ENCODE measurements around the gene PAPLN. TPM values are rescaled to one million over a fixed set of nuclear protein-coding genes. Genes with fewer than 3 reads are reported as not detected.
A peak's percentile ranks its signal among the peaks of the same experiment; 100 is the strongest.
"Not testable (repeated sequence)": the region's sequence is repeated elsewhere in the genome, so short reads cannot be mapped to it uniquely, and the experiment has no call there.

The PAPLN gene, protein sequence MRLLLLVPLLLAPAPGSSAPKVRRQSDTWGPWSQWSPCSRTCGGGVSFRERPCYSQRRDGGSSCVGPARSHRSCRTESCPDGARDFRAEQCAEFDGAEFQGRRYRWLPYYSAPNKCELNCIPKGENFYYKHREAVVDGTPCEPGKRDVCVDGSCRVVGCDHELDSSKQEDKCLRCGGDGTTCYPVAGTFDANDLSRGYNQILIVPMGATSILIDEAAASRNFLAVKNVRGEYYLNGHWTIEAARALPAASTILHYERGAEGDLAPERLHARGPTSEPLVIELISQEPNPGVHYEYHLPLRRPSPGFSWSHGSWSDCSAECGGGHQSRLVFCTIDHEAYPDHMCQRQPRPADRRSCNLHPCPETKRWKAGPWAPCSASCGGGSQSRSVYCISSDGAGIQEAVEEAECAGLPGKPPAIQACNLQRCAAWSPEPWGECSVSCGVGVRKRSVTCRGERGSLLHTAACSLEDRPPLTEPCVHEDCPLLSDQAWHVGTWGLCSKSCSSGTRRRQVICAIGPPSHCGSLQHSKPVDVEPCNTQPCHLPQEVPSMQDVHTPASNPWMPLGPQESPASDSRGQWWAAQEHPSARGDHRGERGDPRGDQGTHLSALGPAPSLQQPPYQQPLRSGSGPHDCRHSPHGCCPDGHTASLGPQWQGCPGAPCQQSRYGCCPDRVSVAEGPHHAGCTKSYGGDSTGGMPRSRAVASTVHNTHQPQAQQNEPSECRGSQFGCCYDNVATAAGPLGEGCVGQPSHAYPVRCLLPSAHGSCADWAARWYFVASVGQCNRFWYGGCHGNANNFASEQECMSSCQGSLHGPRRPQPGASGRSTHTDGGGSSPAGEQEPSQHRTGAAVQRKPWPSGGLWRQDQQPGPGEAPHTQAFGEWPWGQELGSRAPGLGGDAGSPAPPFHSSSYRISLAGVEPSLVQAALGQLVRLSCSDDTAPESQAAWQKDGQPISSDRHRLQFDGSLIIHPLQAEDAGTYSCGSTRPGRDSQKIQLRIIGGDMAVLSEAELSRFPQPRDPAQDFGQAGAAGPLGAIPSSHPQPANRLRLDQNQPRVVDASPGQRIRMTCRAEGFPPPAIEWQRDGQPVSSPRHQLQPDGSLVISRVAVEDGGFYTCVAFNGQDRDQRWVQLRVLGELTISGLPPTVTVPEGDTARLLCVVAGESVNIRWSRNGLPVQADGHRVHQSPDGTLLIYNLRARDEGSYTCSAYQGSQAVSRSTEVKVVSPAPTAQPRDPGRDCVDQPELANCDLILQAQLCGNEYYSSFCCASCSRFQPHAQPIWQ
- total RNA-seq: 6.7 TPM

DNA sequence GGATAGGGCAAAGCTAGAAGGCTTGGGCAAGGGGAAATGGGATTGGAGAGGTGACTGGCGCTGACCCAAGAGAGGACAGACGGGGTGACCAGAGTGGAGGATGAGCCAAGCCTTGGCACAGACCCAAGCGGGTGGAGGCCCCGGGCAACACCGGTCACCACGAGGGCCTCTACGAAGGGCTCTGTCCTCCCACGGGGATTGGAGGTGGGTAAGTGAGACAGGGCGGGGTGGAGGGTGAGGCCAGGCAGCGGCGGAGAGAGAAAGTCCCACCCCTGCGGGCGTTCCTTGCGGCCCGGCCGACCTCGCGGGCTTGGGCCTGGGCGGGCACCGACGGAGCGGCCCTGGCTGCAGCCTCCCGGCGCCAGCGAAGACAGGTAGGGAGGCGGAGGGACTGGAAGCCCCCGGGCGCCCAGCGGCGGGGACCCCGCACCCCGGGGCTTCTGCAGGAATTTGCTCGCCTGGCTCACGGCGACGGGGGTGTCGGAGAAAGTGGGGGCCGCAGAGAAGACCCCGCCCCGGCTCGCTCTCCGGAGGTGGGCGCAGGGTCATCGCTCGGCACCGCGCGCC is at the start of gene PAPLN:
Gene PAPLN (plus strand): TSS at position 288 of the 567 bp plus-strand sequence. CDS start 2,273 bp downstream, outside the sequence.
- no peak for DNase-seq (ENCODE audit: low spot score)

GRCh38 chr14:73188501-73188911 is 48.8 kb upstream of the PAPLN start:
- DNase-seq (ENCODE audit: low spot score): no peak

GRCh38 chr14:73189651-73190050 is 47.7 kb upstream of the PAPLN start:
- no peak for DNase-seq (ENCODE audit: low spot score)

- no peak for DNase-seq (ENCODE audit: low spot score)
Observed at GRCh38 chr14:73191441-73191840, 45.9 kb upstream of the PAPLN start.

DNA sequence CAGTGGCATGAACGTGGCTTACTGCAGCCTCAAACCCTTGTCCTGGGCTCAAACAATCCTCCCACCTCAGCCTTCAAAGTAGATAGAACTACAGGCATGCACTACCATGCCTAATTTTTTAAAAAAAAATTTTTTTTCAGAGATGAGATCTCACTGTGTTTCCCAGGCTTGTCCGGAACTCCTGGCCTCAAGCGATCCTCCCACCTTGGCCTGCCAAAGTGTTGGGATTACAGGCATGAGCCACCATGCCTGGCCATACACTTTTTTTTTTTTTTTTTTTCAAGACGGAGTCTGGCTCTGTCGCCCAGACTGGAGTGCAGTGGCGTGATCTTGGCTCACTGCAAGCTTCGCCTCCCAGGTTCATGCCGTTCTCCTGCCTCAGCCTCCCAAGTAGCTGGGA is 43.0 kb upstream of the PAPLN start:
- not testable (repeated sequence) for DNase-seq (ENCODE audit: low spot score)

GRCh38 chr14:73198253-73198652 is 39.1 kb upstream of the PAPLN start:
- DNase-seq (ENCODE audit: low spot score): no peak

DNA sequence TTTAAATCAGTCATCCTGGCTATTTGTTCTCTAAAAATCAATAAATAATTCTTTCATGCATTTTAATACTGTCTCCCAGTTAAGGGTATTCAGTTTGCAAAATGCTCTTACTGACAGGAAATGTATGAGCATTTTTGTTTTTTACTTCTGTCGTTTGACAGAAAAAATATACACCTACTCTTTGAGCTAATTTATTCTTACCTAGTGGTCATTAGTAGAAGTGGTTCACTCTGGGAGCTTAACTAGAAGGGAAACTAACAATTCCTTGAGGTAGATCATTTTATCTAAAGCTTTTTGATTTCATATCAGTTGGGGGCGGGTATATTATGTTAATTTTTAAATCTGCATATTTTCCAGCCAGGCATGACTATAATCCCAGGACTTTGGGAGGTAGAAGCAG is 33.8 kb upstream of the PAPLN start:
- DNase-seq (ENCODE audit: low spot score): no peak

DNA sequence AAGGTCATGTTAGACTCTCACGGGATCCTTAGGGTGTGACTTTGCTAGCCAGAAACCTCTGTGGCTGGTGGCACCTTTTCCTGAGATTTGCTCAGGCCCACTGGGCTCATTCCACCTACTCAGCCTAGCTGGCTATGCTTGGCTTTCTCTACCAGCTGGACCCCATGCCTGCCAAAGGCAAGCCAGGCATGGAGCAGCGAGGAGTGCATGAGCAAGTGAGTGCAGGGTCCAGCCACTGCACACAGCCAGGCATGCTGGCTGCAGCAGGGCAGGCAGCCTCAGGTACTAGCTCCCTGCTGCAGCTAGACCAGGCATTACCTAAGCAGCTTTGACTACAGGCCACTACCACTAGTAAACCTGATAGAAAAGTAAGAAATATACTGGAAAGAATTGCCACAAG is 29.7 kb upstream of the PAPLN start:
- no peak for DNase-seq (ENCODE audit: low spot score)

GRCh38 chr14:73208390-73208789 is 28.9 kb upstream of the PAPLN start:
- no peak for DNase-seq (ENCODE audit: low spot score)

DNA sequence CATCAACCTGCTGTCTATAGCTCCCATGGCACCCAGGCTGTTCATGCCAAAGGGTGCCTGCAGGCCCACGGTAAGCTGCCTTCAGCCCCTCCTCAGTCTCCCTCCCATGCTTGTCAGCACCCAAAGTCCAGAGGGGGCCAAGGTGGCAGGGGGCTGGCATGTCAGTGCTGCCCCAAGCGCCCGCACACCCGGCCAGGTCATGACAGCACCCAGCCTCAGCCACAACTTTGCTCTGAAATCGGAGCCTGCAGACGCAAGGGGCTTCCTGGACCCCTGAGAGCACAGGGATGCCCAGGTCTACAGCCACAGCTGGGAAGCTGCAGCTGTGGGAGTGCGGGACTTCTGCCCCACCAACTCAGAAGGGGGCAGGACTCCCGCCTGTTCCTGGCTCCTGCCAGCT is 28.5 kb upstream of the PAPLN start:
- no peak for DNase-seq (ENCODE audit: low spot score)

DNA sequence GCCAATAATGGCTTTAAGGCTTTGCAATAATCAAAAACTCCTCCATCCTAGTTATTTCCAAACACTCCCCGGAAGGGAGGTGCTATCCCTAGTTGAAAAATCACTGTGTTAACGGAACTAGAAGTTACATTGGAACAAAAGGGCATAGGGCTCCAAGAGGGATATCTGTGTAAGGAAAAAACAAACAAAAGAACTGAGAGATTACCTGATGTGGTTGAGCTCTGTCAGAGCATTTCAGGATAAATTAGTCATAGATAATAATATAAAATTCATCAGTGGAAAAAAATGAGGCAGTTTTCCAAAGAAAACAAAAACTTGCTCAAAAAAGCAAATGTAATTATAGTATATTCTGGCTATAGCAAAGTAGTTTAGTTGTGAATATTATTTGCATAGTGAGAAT is 27.4 kb upstream of the PAPLN start:
- DNase-seq (ENCODE audit: low spot score): no peak

DNA sequence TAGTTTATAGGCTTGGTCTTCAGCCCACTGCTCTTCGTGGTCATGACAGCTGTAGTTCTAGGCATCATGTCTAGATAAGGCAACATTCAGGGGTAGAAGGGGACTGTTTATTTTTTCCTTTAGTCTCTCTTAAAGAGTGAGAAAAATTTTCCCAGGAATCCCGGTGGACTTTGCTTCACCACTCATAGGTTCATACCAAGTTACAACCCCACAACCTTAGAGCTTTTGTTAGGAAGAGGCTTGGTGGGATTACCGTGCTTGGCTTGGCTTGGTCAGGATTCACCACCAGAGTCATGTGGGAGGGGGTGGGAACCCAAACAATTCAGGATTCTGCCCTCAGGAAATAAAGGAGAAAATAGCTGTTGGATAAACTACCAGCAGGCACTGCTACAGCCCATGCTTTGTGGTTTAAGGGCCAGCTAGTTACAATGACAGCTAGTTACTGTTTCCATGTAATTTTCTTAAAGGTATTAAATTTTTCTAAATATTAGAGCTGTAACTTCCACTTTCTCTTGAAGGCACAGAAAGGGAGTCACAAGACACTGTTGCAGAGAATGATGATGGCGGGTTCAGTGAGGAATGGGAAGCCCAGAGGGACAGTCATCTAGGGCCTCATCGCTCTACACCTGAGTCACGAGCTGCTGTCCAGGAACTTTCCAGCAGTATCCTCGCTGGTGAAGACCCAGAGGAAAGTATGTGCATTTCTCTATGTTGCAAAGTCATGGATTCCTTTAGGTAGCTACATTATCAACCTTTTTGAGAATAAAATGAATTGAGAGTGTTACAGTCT is 25.9 kb upstream of the PAPLN start:
- no peak for DNase-seq (ENCODE audit: low spot score)

DNA sequence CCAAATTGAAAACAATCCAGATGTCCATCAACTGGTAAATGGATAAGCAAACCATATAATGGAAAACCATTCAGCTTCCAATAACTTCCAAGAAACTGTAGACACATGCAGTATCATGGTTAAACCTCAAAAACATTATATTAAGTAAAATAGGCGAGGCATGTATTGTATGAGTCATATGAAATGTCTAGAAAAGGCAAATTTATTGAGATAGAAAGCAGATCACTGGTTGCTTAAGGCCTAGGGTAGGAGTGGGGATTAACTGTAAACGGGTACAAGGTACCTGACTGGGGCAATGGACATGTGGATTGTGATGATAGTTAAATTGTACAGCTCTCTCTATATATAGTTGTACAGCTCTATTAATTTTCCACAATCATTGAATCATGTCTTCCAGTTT is 21.3 kb upstream of the PAPLN start:
- DNase-seq (ENCODE audit: low spot score): no peak

DNA sequence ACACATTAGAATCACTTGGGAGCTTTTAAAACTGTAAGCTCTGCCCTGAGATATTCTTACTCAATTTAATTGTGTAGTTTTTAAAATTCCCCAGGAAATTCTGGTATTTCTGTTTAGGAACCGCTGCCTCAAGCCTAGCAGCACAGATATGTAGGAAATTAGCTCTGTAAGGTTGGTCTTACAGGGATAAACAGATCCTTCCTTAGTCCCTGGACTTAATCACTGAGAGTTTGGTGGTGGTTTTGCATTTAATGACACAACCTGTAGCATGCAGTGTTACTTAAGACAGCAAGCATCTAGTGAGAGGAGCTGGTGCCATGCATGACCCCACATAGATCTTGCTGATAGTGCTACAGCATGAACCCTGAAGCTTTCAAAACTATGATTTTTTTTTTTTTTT is 19.9 kb upstream of the PAPLN start:
- no peak for DNase-seq (ENCODE audit: low spot score)

DNA sequence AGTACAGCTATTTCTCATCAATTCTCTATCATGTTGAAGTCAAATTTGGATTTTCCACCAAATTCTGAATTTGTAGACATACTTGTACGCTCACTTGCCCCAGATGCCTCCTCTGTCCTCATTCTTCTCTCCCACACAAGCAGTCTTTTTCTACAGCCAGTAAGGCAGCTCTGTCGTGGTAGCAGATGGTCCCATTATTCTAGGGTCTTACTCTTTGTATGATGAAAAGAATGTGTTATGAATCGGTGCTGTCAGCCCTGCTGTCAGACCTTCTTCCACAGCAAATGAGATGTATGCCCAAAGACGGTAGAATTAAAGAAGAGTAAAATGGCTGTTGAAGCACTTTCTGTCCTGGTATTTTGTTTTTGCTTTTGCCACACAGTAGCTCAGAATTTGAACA is 17.2 kb upstream of the PAPLN start:
- no peak for DNase-seq (ENCODE audit: low spot score)

DNA sequence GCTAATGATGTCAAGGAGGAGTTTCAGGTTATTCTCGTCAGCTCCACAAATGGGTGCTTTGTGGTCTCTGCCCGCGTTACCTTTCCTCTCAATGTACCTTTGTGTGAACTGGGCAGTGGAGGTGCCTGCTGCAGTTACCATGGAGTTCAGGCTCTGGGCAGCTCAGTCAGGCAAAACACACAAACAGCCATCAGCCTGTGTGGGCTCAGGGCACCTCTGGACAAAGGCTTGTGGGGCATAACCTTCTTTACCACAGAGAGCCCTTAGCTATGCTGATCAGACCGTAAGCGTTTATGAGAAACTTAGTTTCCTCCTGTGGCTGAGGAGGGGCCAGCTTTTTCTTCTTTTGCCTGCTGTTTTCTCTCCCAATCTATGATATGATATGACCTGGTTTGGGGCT is 16.7 kb upstream of the PAPLN start:
- no peak for DNase-seq (ENCODE audit: low spot score)

GRCh38 chr14:73221945-73222344 is 15.4 kb upstream of the PAPLN start:
- no peak for DNase-seq (ENCODE audit: low spot score)

DNA sequence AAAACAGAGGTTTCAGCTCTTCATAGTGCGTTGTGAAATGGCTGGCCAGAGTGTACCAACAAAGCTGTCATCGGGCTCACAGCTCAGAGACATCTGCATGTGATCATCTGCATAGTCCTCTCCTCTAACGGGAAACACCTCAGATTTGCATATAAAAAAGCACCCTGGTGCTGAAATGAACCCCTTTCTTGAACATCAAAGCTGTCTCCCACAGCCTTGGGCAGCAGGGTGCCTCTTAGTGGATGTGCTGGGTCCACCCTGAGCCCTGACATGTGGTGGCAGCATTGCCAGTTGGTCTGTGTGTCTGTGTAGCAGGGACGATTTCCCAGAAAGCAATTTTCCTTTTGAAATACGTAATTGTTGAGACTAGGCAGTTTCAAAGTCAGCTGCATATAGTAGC is 14.3 kb upstream of the PAPLN start:
- no peak for DNase-seq (ENCODE audit: low spot score)

DNA sequence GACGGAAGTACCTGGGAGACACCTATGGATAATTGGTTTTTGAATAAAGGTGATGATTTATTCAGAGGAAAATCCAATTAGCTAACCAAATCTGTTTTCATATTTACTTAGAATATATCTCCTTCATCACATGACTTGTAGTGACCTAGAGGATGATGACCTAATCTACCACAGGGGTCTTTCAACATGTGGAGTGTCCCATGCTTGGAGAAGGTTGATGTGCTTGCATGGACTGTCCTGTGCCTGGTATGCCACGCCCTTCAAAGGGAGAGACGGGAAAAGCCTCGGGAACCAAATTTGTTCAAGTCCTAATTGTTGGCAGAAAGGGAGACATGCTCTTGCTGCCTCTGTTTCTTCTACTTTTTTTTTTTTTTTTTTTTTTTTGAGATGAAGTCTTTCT is 11.8 kb upstream of the PAPLN start:
- no peak for DNase-seq (ENCODE audit: low spot score)

DNA sequence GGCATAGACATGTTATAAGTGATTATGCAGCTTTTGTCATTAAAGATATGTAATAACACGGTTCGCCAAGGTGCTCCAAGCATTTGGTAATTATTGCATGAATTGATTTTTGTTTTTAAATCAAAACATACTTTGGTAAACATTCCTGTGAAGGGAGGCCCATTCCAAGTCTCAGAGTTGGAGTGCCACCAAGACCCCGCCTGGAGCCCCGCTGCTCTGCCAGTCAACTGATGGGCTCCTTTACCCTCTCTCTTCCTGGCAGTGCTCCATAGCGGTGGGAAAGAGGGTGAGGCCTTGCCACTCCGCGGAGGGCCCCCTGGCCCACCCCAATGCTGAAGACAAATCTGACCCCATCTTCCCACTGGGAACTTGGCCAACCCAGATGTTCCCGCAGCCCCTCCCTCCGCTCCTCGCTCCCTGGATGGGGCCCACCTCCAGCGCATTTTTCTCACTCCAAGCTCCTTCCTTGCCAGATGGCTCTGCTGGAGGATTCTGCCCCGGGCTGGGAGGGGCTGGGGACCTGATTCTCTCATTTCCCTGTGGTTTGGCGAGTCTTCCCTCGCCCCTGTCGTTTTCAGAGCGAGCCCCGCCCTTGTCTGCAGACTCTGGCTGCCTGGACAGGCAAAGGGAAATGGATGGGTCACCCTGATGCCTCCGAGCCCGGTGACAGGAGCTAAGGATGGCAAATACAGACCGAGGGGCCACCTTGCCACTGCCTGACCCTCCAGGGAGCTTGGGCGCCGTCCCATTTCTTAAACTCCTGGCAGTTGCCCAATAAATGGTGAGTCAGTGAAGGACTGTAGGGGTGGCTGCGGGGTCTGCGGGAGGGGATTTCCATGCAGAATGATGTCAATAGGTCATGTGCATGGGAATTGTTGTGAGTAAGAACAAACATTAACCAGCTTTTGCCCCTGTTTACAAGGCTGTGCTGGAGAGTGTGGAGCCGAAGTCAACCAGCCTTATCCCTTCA is 9.2 kb upstream of the PAPLN start:
- peak; percentile 54 for DNase-seq (ENCODE audit: low spot score)
